HG03103 (cell line): ENCODE results near the gene WDR17.
A peak's percentile ranks its signal among the peaks of the same experiment; 100 is the strongest.

ENCODE experiments used
- ATAC-seq: cut with Tn5 transposase; IDR thresholded peaks from one replicate; pipeline ENCODE4 v1.9.1; 2021; ENCODE audit warnings: low read depth; ENCODE audit not compliant: unreplicated experiment

The WDR17 gene

GRCh38 chr4:176084769-176085168, 19.1 kb downstream of the WDR17 start:
- ATAC-seq, result no peak

GRCh38 chr4:176090115-176090514, 24.5 kb downstream of the WDR17 start:
- peak; percentile 93 for ATAC-seq

GRCh38 chr4:176099314-176099713, 33.7 kb downstream of the WDR17 start:
- no peak for ATAC-seq

- no peak for ATAC-seq
Observed at GRCh38 chr4:176102414-176103063, 36.9 kb downstream of the WDR17 start.

GRCh38 chr4:176107695-176108094, 42.1 kb downstream of the WDR17 start:
- ATAC-seq, result no peak

GRCh38 chr4:176123710-176124407, 58.2 kb downstream of the WDR17 start:
- peak; percentile 99 for ATAC-seq

GRCh38 chr4:176125063-176125462, 59.4 kb downstream of the WDR17 start:
- ATAC-seq, result no peak

- no peak for ATAC-seq
Observed at GRCh38 chr4:176134670-176135069, 69.0 kb downstream of the WDR17 start.

GRCh38 chr4:176137631-176138030, 72.0 kb downstream of the WDR17 start:
- no peak for ATAC-seq

GRCh38 chr4:176139518-176139917, 73.9 kb downstream of the WDR17 start:
- no peak for ATAC-seq

- ATAC-seq, result no peak
Observed at GRCh38 chr4:176142253-176142652, 76.6 kb downstream of the WDR17 start.

- no peak for ATAC-seq
Observed at GRCh38 chr4:176149680-176150355, 84.2 kb downstream of the WDR17 start.

- ATAC-seq, result no peak
Observed at GRCh38 chr4:176150356-176150682, 84.7 kb downstream of the WDR17 start.

- ATAC-seq, result no peak
Observed at GRCh38 chr4:176150704-176151103, 85.1 kb downstream of the WDR17 start.

GRCh38 chr4:176153124-176153523, 87.5 kb downstream of the WDR17 start:
- ATAC-seq, result no peak

- no peak for ATAC-seq
Observed at GRCh38 chr4:176156656-176157055, 91.0 kb downstream of the WDR17 start.

GRCh38 chr4:176163041-176163440, 97.4 kb downstream of the WDR17 start:
- no peak for ATAC-seq

- ATAC-seq, result no peak
Observed at GRCh38 chr4:176185051-176185450, 119.4 kb downstream of the WDR17 start.

GRCh38 chr4:176186067-176186466, 120.4 kb downstream of the WDR17 start:
- no peak for ATAC-seq

GRCh38 chr4:176186671-176187395, 121.2 kb downstream of the WDR17 start:
- ATAC-seq, result no peak

- no peak for ATAC-seq
Observed at GRCh38 chr4:176187624-176188023, 122.0 kb downstream of the WDR17 start.
